Lower leg skin (tissue), 4 donors: Measurements from ENCODE around the gene DGUOK. TPM values are rescaled to one million over a fixed set of nuclear protein-coding genes. Genes with fewer than 3 reads are reported as not detected.
A peak's percentile ranks its signal among the peaks of the same experiment; 100 is the strongest.
"Not testable (repeated sequence)": the region's sequence is repeated elsewhere in the genome, so short reads cannot be mapped to it uniquely, and the experiment has no call there.

Experiments used
- DNase-seq, 2 donors: peaks; one replicate each; pipeline ENCODE4 v3.0.0-alpha.2; 2019; ENCODE audit warnings: low spot score in 2 of 2
- H3K4me3 ChIP-seq: fragments of 200-600 bp; sonication (generic); 2 replicates; pipeline ENCODE4 v1.5.1; 2017; ENCODE audit warnings: mild to moderate bottlenecking, low read depth; ENCODE audit not compliant: poor library complexity, severe bottlenecking
- POLR2A ChIP-seq, 2 donors: fragments of 450-650 bp; IDR thresholded peaks; one replicate each; pipeline ENCODE4 v1.6.1; 2016 to 2017; ENCODE audit warnings: antibody characterized with exemption in 2 of 2, mild to moderate bottlenecking in 1 of 2, moderate library complexity in 1 of 2
- WGBS, 2 donors: methylation state at CpG; one replicate each; pipeline ENCODE4 v1.1.5; 2018; 5-methylcytosine and 5-hydroxymethylcytosine counted together
- intact Hi-C: fragments of 100-400 bp; cut with DNase I; formaldehyde crosslinking; loops from one replicate; pipeline ENCODE4 v1.15.0; 2023; ENCODE audit warnings: low total_unique reads
- total RNA-seq, 4 donors: library from RNA; depleted of rRNA; stranded (reverse); fragments of >200 nt; gene quantifications; one replicate each; pipeline ENCODE4 v1.1.0, GENCODE V29; 2016
- TF ChIP-seq, protein P1 (sequence below), 3 donors: fragments of 450-650 bp; IDR thresholded peaks; one replicate each; pipeline ENCODE4 v1.5.1; 2016; ENCODE audit warnings: antibody characterized with exemption in 3 of 3, mild to moderate bottlenecking in 3 of 3, moderate library complexity in 2 of 3

DGUOK gene
- total RNA-seq, 4 donors from 2014 or later, result 34.4 to 73.2 (median 48.0) TPM

- TF ChIP-seq POLR2A (IDR thresholded peaks at IDR 0.05), result no peak
- TF ChIP-seq, protein P1, sequence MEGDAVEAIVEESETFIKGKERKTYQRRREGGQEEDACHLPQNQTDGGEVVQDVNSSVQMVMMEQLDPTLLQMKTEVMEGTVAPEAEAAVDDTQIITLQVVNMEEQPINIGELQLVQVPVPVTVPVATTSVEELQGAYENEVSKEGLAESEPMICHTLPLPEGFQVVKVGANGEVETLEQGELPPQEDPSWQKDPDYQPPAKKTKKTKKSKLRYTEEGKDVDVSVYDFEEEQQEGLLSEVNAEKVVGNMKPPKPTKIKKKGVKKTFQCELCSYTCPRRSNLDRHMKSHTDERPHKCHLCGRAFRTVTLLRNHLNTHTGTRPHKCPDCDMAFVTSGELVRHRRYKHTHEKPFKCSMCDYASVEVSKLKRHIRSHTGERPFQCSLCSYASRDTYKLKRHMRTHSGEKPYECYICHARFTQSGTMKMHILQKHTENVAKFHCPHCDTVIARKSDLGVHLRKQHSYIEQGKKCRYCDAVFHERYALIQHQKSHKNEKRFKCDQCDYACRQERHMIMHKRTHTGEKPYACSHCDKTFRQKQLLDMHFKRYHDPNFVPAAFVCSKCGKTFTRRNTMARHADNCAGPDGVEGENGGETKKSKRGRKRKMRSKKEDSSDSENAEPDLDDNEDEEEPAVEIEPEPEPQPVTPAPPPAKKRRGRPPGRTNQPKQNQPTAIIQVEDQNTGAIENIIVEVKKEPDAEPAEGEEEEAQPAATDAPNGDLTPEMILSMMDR (IDR thresholded peaks at IDR 0.05), result no peak
- intact Hi-C loops, result loop anchor here (10.0 kb wide), 1 partner anchor 48 kb away; the partner anchor contains the start of gene TET3
- 72 to 79% methylated on average over 4 of the region's 4 CpGs for whole genome bisulfite sequencing, 2 donors
- peak in 1 of 2 donors; percentile 14 for DNase-seq
- no peak overlapping the region for H3K4me3 ChIP-seq
These were observed 10.6 kb downstream of the DGUOK start for GRCh38 chr2:73937103-73937885.

GRCh38 chr2:73937899-73938298 is 11.2 kb downstream of the DGUOK start:
- no peak for TF ChIP-seq POLR2A (IDR thresholded peaks at IDR 0.05)
- TF ChIP-seq, protein P1 (IDR thresholded peaks at IDR 0.05), result no peak
- intact Hi-C loops, result loop anchor here (10.0 kb wide), 1 partner anchor 47 kb away; the partner anchor contains the start of gene TET3
- H3K4me3 ChIP-seq, result no peak overlapping the region
- peak in 1 of 2 donors; percentile 59 for DNase-seq

DNA sequence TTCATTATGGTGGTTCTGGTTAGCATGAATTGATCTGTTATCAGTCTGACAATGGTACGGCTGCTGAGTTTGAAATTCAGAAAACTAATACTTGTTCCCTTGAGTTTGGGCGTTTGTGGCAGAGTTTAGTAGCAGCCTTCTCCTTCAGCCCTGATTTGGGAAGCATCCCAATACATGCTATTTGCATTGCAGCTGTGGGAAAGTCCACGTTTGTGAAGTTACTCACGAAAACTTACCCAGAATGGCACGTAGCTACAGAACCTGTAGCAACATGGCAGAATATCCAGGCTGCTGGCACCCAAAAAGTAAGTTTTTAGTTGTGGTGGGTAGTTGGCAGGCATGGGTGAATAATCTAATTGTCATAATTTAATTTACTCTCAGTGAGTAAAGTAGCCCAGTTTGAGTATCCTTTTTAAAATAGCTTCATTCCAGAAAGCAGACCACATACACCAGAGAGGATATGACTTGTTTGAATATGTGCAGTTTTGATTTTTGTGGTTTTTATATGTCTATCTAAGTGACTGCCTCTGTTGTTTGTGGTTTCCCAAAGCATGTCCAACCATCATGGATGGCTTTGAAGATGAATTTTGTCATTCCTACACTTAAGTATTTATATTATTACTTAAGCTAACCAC is 12.2 kb downstream of the DGUOK start:
- no peak overlapping the region for H3K4me3 ChIP-seq
- TF ChIP-seq POLR2A (IDR thresholded peaks at IDR 0.05), result no peak
- TF ChIP-seq, protein P1 (IDR thresholded peaks at IDR 0.05), result no peak
- 50 to 54% methylated on average over 5 of the region's 5 CpGs for WGBS, 2 donors
- no peak for DNase-seq
- intact Hi-C loops, result loop anchor here (10.0 kb wide), 1 partner anchor 46 kb away; the partner anchor contains the start of gene TET3

- intact Hi-C loops, result loop anchor here (10.0 kb wide), 1 partner anchor 45 kb away; the partner anchor contains the start of gene TET3
- 48 to 59% methylated on average over 2 of the region's 2 CpGs for WGBS, 2 donors
- peak; percentile 78 to 82 for DNase-seq
These were observed 12.7 kb downstream of the DGUOK start for GRCh38 chr2:73939419-73939818.

GRCh38 chr2:73940066-73940465 is 13.4 kb downstream of the DGUOK start:
- DNase-seq, intact Hi-C loops, H3K4me3 ChIP-seq: not testable (repeated sequence)
- 65 to 79% methylated on average over 1 of the region's 1 CpG for WGBS, 2 donors

More at GRCh38 chr2:73939419-73939818, 12.7 kb downstream of the DGUOK start:
- TF ChIP-seq POLR2A (IDR thresholded peaks at IDR 0.05), result no peak
- TF ChIP-seq, protein P1 (IDR thresholded peaks at IDR 0.05), result no peak
- H3K4me3 ChIP-seq, result no peak overlapping the region

GRCh38 chr2:73942664-73943063 is 16.0 kb downstream of the DGUOK start:
- no peak overlapping the region for H3K4me3 ChIP-seq
- intact Hi-C loops, result no loop called here
- TF ChIP-seq, protein P1 (IDR thresholded peaks at IDR 0.05), result no peak
- no peak for TF ChIP-seq POLR2A (IDR thresholded peaks at IDR 0.05)
- WGBS, 2 donors, result 75 to 77% methylated on average over 2 of the region's 2 CpGs
- DNase-seq, result no peak
